NCI-H1092 (cell line): ENCODE results near the gene DNAJB13.
A peak's percentile ranks its signal among the peaks of the same experiment; 100 is the strongest.
"Not testable (repeated sequence)": the region's sequence is repeated elsewhere in the genome, so short reads cannot be mapped to it uniquely, and the experiment has no call there.

Experiments used
- DNase-seq: peaks from one replicate; lab custom pipeline; 2025; lab: John Stamatoyannopoulos, UW

DNAJB13 gene

DNA sequence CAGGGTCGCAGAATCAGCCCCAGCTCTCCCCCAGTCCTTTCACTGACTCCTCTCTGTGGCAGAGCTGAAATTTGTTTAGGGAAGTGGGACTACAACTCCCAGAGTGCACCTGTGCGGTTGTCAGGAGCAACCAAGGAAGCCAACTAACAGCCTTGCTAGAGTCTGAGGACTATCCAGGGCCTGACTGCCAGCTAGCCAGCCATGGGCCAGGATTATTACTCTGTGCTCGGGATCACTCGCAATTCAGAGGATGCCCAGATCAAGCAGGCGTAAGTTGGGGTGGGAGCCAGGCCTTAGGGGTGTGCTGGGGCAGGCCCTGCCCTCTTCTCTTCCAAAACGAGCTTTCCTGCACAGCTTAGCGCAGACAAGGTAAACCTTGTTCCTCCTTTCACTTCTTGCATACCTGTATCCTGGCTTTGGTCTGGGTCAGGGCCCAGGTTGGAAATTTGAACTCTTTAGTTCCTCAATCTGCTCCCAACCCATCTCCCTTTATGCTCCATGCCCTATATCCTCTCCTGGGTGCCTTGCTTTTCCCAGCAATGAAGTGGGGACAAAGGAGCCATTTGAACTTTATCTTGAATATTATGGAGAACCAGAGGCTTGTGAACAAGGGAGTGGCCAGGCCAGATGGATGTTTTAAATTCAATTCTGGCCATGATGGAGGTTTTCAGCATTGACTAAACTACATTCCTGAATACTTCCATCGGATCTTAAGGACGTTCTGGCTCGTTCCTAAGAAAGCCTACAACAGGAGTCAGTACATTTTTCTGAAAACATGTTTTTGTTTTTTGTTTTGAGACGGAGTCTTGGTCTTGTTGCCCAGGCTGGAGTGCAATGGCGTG lies at the start of gene DNAJB13:
Gene DNAJB13 (plus strand): TSS at position 158 of the 842 bp plus-strand sequence. CDS start 44 bp downstream, at position 202.
- DNase-seq, result no peak

DNA sequence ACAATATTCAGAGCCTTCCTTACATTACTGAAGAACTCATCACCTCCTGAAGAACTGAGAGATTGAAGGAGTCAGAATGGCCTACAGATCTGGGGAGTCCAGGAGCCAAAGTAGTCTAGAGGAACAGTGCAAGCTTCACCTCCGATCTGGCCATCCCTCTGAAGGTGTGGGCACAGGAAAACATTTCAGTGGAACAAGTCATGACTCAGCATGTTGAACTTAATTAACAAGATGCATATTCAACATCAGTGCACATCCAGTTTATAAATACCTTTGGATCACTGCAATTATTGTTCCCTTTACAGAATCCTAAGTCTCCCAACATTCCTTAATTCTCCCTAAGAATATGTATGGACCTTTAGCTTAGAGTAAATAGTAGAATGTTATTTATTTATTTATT lies 48.5 kb upstream of the DNAJB13 start:
- DNase-seq, result no peak

GRCh38 chr11:73907191-73907590 lies 43.6 kb upstream of the DNAJB13 start:
- DNase-seq, result no peak

DNA sequence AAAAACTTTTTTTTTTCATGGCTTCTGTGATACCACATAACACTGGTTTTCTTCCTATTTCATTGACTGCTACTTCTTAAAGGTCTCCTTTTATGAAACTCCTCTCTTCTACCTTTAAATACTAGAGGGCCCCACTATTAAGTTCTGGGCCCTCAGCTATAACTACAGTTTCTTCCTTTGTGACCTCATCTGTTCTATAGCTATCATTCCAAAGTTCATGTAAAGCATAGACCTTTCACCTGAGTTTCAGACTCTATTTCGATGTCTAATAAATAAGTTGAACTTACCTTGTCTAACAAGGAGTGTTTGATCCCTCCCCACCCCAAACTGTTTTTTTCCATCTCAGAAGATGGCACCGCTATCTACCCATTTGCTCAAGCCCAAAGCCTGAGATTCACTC lies 38.8 kb upstream of the DNAJB13 start:
- no peak for DNase-seq

DNA sequence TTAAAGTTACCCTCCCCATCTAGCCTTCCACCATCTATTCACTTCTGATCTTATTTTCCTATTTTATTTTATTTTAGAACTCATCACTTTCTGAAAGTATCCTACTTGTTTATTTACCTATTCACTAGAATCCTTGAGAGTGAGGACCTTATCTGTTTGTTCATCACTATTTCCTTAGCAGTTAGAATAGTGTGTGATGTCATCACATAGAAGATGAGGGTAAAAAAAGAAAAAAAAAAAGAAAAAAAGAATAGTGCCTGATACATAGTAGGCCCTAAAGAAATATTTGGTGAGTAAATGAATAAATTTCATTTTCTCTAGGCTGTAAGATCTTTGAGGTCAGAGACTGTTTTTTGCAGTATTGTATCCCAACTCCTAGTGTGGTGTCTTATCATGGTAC lies 37.4 kb upstream of the DNAJB13 start:
- no peak for DNase-seq

DNA sequence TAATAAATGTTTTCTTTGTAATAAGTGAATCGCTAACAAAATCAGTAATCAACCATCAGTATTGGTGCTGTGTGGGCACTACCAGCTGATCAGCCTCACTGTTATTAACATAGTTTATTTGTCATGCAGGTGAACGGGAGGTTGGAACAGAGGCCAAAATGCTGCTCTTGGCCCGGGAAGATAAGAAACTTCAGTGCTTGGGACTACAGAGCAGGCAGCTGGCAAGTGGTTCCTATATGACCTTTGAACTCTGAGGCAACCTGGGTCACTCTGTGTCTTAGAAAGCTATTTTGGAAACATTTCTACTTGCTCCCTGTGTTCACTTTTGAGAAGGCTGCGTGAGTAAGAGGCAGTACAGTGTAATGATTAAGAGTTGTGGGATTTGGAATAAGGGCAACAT lies 36.5 kb upstream of the DNAJB13 start:
- DNase-seq, result no peak

DNA sequence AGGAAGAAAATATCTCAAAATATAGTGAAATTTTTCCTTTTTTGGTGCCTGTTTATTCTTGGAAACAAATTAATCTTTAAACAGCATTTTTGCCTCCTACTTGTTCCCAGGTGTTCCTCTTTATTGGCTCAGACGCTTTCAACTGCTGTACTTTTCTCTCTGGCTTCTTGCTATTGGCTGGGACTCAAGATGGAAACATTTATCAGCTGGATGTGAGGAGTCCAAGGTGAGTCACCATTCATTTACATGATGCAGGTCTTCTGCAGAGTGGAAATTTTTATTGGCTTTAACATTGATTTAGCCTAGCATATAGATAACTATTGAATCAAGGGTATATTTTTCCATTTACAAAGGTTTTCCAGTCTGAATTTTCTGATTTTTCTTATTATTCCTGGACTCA lies 34.4 kb upstream of the DNAJB13 start:
- DNase-seq, result no peak

GRCh38 chr11:73921180-73921579 lies 29.6 kb upstream of the DNAJB13 start:
- DNase-seq, result no peak

DNA sequence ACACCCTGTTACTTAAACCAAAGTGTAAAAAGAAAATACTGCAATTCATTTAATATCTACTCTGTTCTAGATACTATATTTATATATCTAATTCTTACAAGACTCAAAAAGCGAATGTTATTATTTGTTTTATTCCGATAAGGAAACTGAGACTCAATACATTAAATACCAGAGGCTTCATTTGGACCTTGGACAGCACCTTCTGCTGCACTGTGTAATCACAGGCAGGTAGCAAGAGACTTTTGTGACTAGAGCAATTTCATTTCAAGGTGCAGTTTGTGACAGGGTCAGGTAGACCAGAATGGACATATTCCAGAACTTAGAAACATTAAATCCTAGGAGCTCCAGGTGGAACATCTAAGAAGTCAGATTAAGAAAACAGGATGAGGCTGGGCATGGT lies 21.4 kb upstream of the DNAJB13 start:
- no peak for DNase-seq

DNA sequence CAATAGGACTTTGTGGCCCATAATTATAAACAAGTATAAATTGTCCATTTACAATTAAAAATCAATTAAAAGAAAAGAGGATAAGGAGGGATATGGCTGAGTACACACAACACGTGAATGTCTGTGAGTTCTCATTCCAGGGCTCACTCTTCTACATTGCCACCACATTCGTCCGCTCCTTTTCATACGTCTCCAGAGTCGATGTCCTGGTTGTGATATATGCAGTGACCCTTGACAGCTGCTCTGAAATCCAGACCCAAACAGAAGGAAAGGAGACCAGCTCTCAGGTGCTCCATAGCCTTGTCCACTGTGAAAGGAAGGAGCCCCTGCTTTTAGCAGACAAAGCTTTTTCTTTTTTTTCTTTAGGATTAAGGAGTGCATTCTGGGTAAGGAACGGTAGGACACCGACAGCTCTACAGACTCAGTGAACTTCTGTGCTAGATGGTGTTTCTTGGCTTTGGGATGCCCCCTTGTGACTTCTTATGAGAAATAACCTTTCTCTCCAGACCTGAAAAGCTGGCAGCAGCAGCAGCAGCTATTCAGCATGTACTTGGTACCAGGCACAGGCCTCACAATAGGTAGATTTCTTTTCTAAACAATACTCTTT lies 19.7 kb upstream of the DNAJB13 start:
- DNase-seq, result peak; percentile 10

DNA sequence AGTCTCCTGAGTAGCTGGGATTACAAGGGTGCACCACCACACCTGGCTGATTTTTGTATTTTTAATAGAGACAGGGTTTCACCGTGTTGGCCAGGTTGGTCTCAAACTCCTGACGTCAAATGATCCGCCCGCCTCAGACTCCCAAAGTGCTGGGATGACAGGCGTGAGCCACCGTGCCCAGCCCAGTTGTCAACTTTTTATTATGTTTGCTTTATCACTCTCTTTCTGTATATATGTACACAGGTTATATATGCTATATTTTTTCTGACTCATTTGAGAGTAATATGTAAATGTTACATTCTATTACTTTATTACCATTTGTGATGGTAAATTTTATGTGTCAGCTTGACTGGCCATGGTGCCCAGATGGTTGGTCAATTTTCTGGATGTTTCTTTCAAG lies 18.9 kb upstream of the DNAJB13 start:
- no peak for DNase-seq

DNA sequence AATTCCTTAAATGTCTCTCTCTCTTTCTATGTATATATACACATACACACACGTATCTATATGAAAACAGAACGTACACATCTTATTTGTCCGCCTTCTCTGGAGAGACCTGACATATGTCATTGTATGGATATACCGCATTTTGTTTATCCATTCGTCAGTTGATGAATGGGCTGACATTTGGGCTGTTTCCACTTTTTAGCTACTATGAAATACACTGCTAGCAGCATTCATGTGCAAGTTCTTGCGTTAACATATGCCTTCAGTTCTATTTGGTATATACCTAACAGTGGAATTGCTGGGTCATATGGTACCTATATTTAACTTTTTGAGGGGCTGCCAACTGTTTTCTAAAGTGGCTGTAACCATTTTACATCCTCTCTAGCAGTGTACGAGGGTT lies 18.0 kb upstream of the DNAJB13 start:
- DNase-seq, result no peak

DNA sequence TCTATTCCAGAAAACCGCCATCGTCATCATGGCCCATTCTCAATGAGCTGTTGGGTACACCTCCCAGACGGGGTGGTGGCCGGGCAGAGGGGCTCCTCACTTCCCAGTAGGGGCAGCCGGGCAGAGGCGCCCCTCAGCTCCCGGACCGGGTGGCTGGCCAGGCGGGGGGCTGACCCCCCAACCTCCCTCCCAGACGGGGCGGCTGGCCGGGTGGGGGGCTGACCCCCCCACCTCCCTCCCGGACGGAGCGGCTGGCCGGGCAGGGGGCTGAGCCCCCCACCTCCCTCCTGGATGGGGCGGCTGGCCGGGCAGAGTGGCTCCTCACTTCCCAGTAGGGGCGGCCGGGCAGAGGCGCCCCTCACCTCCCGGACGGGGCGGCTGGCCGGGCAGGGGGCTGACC lies 14.8 kb upstream of the DNAJB13 start:
- DNase-seq, result not testable (repeated sequence)

GRCh38 chr11:73939096-73939495 lies 11.7 kb upstream of the DNAJB13 start:
- DNase-seq, result no peak

DNA sequence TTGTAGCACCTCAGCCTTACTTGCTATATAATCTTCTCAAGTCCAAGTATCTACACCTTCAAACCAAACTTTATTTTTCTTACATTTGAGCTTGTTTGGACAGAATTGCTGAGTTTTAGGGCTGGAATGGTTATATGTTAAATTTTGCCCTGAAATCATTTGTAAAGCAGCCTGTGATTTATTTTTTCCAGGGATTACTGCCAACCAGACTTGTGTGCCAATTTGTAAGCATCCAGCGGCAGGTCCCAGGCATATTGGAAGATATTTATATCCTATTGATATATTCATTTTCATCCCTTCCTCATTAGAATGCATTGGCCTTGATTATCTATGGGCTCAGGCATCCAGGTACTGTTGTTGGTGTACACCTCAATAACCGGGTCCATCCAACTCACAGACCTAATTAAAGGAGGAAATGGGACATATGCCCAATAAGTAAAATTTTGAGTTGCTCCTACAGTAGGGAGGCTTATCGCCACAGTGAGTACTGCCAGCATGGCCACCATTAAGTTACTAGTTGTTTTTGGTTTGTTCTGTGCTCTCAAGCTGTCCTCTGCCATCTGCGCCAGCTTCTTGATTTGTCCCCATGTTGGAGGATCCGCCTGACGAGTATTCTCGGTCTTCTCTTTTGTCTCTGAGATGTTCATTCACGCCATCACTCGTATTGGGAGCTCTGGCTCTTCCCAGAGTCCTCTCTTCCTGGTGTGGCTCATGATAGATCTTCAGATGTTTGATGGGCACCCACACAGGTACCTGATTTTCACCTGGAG lies 9.8 kb upstream of the DNAJB13 start:
- no peak for DNase-seq

- no peak for DNase-seq
Observed at GRCh38 chr11:73942010-73942409, 8.8 kb upstream of the DNAJB13 start.

- DNase-seq, result no peak
Observed at GRCh38 chr11:73944085-73944484, 6.7 kb upstream of the DNAJB13 start.

GRCh38 chr11:73944901-73945300 lies 5.9 kb upstream of the DNAJB13 start:
- no peak for DNase-seq

DNA sequence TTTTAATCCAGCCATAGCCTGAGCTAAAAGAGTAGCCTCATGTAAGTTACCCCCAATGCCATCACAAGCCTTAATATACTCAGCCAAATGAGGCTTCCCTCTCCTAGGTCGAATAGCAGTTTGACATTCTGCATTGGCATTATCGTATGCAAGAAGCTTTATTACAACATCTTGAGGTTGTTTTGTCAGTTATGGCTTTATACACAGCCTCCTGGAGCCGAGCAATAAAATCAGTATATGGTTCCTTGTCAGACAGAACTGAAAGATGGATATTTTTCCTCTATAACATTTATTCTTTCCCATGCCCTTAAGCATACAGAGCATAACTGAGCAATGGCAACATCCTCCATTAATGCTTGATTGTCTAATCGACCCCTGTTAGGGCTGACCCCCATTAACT lies 5.4 kb upstream of the DNAJB13 start:
- no peak for DNase-seq

DNA sequence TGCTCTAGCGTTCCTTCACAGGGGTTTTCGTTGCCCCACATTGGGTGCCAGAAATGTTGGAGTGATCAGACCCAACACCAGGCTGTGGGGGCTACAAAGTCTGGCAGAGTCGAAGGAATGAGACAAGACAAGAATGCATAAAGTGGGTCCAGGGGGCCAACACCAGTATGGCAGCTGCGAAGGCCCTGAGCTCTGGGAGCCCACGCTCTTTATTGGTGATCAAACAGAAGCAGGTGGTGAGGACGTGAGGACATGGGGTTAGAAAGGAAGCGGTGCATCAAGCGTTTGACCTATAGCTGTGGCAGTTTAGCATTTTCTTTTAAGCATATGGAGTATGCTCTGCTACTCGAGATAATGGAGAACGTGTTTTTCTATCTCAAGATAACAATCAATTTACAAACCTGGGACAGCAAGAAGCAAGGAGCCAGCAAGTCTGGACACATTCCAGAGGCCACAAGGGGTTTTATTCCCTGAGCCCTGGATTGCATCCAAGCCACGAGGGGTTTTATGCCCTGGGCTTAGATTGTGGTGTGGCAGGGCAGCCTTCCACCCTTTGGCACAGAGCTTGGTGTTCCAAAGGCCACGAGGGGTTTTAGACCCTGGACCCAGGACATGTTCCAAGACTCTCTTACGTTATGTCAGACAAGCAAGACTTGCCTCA lies 3.9 kb upstream of the DNAJB13 start:
- DNase-seq, result no peak

- no peak for DNase-seq
Observed at GRCh38 chr11:73949246-73949645, 1.6 kb upstream of the DNAJB13 start.

- no peak for DNase-seq
Observed at GRCh38 chr11:73949912-73950311, 914 bp upstream of the DNAJB13 start.
